ENCODE data around the gene AHCYL2. TPM values are rescaled to one million over a fixed set of nuclear protein-coding genes. Genes with fewer than 3 reads are reported as not detected.
"Not testable (repeated sequence)": the region's sequence is repeated elsewhere in the genome, so short reads cannot be mapped to it uniquely, and the experiment has no call there.

Gene AHCYL2
- total RNA-seq, 2 donors from 2014 or later, result 14.3 to 51.9 TPM

- Mint-ChIP-seq H3K36me3 (peaks cover 22 to 30% of the 10 kb centered on the region in 2 donors), H3K27ac (peak overlapping the region; percentile 94 to 98), H3K9me3 (no peaks in the 10 kb centered on the region)
- ATAC-seq (no peak), DNase-seq (ENCODE audit: low spot score in 2 of 2) (no peak)
These were observed 210.0 kb downstream of the AHCYL2 start for GRCh38 chr7:129434675-129435318.

- peak; percentile 3 to 26 for ATAC-seq
- no peak for DNase-seq (ENCODE audit: low spot score in 2 of 2)
- H3K9me3 Mint-ChIP-seq, result peaks cover 0 to 5% of the 10 kb centered on the region in 2 donors
- H3K27ac Mint-ChIP-seq, result peak overlapping the region; percentile 94 to 98
- peaks cover 28 to 37% of the 10 kb centered on the region in 2 donors for H3K36me3 Mint-ChIP-seq
These were observed 210.6 kb downstream of the AHCYL2 start for GRCh38 chr7:129435414-129435829.

- no peak for ATAC-seq
- Mint-ChIP-seq H3K36me3 (peaks cover 32 to 46% of the 10 kb centered on the region in 2 donors), H3K9me3 (peaks cover 0 to 8% of the 10 kb centered on the region in 2 donors), H3K27ac (peak overlapping the region; percentile 94 to 98)
- no peak for DNase-seq (ENCODE audit: low spot score in 2 of 2)
These were observed 211.6 kb downstream of the AHCYL2 start for GRCh38 chr7:129436335-129436923.

- Mint-ChIP-seq H3K27ac (peak overlapping the region in 1 of 2 donors; percentile 95), H3K36me3 (peaks cover 32 to 41% of the 10 kb centered on the region in 2 donors)
- DNase-seq (ENCODE audit: low spot score in 2 of 2), result no peak
These were observed 212.4 kb downstream of the AHCYL2 start for GRCh38 chr7:129437190-129437589.

GRCh38 chr7:129438281-129438838 is 213.5 kb downstream of the AHCYL2 start:
- peak overlapping the region; percentile 85 to 91 for H3K27ac Mint-ChIP-seq

More at GRCh38 chr7:129437190-129437589, 212.4 kb downstream of the AHCYL2 start:
- H3K9me3 Mint-ChIP-seq, result peaks cover 0 to 8% of the 10 kb centered on the region in 2 donors
- no peak for ATAC-seq

GRCh38 chr7:129438839-129439651 is 214.2 kb downstream of the AHCYL2 start:
- DNase-seq (ENCODE audit: low spot score in 2 of 2) (peak; percentile 57 to 64), ATAC-seq (peak; percentile 78 to 81)
- Mint-ChIP-seq H3K36me3 (peaks cover 32 to 60% of the 10 kb centered on the region in 2 donors), H3K9me3 (peaks cover 0 to 8% of the 10 kb centered on the region in 2 donors), H3K27ac (peak overlapping the region; percentile 85 to 91)

More at GRCh38 chr7:129438281-129438838, 213.5 kb downstream of the AHCYL2 start:
- DNase-seq (ENCODE audit: low spot score in 2 of 2) (no peak), ATAC-seq (peak in 1 of 2 donors; percentile 11)
- Mint-ChIP-seq H3K36me3 (peaks cover 32 to 53% of the 10 kb centered on the region in 2 donors), H3K9me3 (peaks cover 0 to 8% of the 10 kb centered on the region in 2 donors)

GRCh38 chr7:129439963-129440625 is 215.3 kb downstream of the AHCYL2 start:
- DNase-seq (ENCODE audit: low spot score in 2 of 2) (no peak), ATAC-seq (no peak)
- peak overlapping the region; percentile 85 to 91 for H3K27ac Mint-ChIP-seq
- peaks cover 0 to 8% of the 10 kb centered on the region in 2 donors for H3K9me3 Mint-ChIP-seq
- H3K36me3 Mint-ChIP-seq, result peaks cover 38 to 67% of the 10 kb centered on the region in 2 donors

- peak overlapping the region in 1 of 2 donors; percentile 72 for H3K27ac Mint-ChIP-seq
- DNase-seq (ENCODE audit: low spot score in 2 of 2), result no peak
- H3K9me3 Mint-ChIP-seq, result peaks cover 8 to 15% of the 10 kb centered on the region in 2 donors
- ATAC-seq, result no peak
- peaks cover 57 to 83% of the 10 kb centered on the region in 2 donors for H3K36me3 Mint-ChIP-seq
These were observed 218.8 kb downstream of the AHCYL2 start for GRCh38 chr7:129443612-129444011.

GRCh38 chr7:129444776-129445175 is 219.9 kb downstream of the AHCYL2 start:
- not testable (repeated sequence) for ATAC-seq; H3K27ac Mint-ChIP-seq; DNase-seq (ENCODE audit: low spot score in 2 of 2)
- peaks cover 8 to 15% of the 10 kb centered on the region in 2 donors for H3K9me3 Mint-ChIP-seq
- H3K36me3 Mint-ChIP-seq, result peaks cover 66 to 93% of the 10 kb centered on the region in 2 donors

GRCh38 chr7:129446925-129447324 is 222.1 kb downstream of the AHCYL2 start:
- H3K9me3 Mint-ChIP-seq; ATAC-seq; DNase-seq (ENCODE audit: low spot score in 2 of 2); H3K27ac Mint-ChIP-seq: not testable (repeated sequence)
- H3K36me3 Mint-ChIP-seq, result peaks cover 75 to 98% of the 10 kb centered on the region in 2 donors

GRCh38 chr7:129447445-129447844 is 222.6 kb downstream of the AHCYL2 start:
- ATAC-seq, H3K9me3 Mint-ChIP-seq: not testable (repeated sequence)
- peaks cover 77 to 98% of the 10 kb centered on the region in 2 donors for H3K36me3 Mint-ChIP-seq

GRCh38 chr7:129448608-129449007 is 223.8 kb downstream of the AHCYL2 start:
- Mint-ChIP-seq H3K27ac (peak overlapping the region; percentile 8 to 37), H3K36me3 (peaks cover 85 to 97% of the 10 kb centered on the region in 2 donors)
- not testable (repeated sequence) for H3K9me3 Mint-ChIP-seq; ATAC-seq; DNase-seq (ENCODE audit: low spot score in 2 of 2)

More at GRCh38 chr7:129447445-129447844, 222.6 kb downstream of the AHCYL2 start:
- not testable (repeated sequence) for H3K27ac Mint-ChIP-seq; DNase-seq (ENCODE audit: low spot score in 2 of 2)

- Mint-ChIP-seq H3K9me3 (peaks cover 7 to 8% of the 10 kb centered on the region in 2 donors), H3K36me3 (peaks cover 86 to 96% of the 10 kb centered on the region in 2 donors), H3K27ac (no peak overlapping the region)
- no peak for DNase-seq (ENCODE audit: low spot score in 2 of 2)
- ATAC-seq, result no peak
These were observed 225.5 kb downstream of the AHCYL2 start for GRCh38 chr7:129450295-129450694.

GRCh38 chr7:129452589-129453231 is 227.9 kb downstream of the AHCYL2 start:
- H3K36me3 Mint-ChIP-seq, result peaks cover 71 to 87% of the 10 kb centered on the region in 2 donors
- no peak for DNase-seq (ENCODE audit: low spot score in 2 of 2)
- ATAC-seq, result no peak
- peak overlapping the region in 1 of 2 donors; percentile 84 for H3K27ac Mint-ChIP-seq
- no peaks in the 10 kb centered on the region for H3K9me3 Mint-ChIP-seq

GRCh38 chr7:129453510-129454248 is 228.8 kb downstream of the AHCYL2 start:
- peak overlapping the region in 1 of 2 donors; percentile 84 for H3K27ac Mint-ChIP-seq
- no peaks in the 10 kb centered on the region for H3K9me3 Mint-ChIP-seq

More at GRCh38 chr7:129453510-129454248, 228.8 kb downstream of the AHCYL2 start:
- DNase-seq (ENCODE audit: low spot score in 2 of 2) (no peak), ATAC-seq (no peak)
- peaks cover 69 to 82% of the 10 kb centered on the region in 2 donors for H3K36me3 Mint-ChIP-seq

All from activated naive CD4-positive, alpha-beta T cell treated with anti-CD3 and anti-CD28 coated beads, Interleukin-2, amount 50 U/mL, for 72 hours (primary cell).